GM18511 (cell line): ENCODE results near the gene GCKR.
"Not testable (repeated sequence)": the region's sequence is repeated elsewhere in the genome, so short reads cannot be mapped to it uniquely, and the experiment has no call there.

Source experiments
- ATAC-seq: cut with Tn5 transposase; IDR thresholded peaks from one replicate; pipeline ENCODE4 v1.9.1; 2021; ENCODE audit warnings: mild to moderate bottlenecking, moderate library complexity; ENCODE audit not compliant: unreplicated experiment

Gene GCKR

GRCh38 chr2:27507293-27507692 lies 10.7 kb downstream of the GCKR start:
- no peak for ATAC-seq

GRCh38 chr2:27509326-27509725 lies 12.7 kb downstream of the GCKR start:
- no peak for ATAC-seq

DNA sequence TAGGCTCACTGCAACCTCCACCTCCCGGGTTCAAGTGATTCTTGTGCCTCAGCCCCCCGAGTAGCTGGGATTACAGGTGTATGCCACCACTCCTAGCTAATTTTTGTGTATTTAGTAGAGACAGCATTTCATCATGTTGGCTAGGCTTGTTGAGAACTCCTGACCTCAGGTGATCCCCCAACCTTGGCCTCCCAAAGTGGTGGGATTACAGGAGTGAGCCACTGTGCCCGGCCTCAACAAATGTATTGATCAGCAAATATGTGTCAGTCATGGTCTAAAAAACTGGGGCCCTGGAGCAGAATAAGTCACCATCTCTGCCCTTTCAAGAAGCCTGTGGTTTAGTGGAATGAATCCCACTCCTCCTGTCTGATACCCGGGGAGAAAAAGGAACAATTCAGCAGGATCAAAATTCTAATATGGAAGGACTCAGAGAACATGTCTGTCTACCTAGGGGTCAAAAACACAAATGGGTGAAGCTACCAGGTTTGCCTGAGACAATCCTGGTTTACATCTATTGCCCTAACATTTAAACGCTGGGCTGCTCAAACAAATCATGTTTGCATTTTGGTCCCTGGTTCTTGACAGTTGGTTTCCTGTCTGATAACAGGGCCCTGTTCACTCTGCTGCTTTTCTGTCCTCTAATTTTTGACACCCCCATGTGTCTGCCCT lies 21.6 kb downstream of the GCKR start:
- no peak for ATAC-seq

DNA sequence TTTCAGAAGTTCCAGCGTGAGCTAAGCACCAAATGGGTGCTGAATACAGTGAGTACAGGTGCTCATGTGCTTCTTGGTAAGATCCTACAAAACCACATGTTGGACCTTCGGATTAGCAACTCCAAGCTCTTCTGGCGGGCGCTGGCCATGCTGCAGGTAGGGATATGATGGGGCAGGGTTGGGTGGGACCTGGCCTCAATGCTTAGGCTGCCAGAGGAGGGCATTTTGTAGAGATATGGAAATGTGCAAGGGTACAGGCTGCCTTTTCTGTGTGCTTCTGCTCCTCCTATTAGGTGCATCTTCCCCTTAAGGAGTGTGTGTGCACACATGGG lies 22.1 kb downstream of the GCKR start:
- no peak for ATAC-seq

DNA sequence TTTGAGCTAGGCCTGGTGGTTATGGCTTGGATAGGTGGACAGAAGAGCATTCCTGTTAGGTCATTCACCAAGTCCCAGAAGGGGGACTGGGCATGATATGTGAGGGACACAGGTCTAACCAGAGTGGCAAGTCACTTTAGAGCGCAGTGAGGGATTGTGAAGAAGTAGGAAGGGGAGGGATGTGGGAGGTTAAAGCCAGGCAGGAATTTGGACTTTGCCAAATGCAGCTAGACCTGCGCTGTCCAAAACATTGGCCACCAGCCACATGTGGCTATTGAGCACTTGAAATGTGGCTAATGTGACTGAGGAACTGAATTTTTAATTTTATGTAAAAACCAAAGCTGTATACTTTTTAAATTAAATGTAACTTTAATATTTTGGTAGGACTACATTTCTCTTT lies 23.7 kb downstream of the GCKR start:
- no peak for ATAC-seq

DNA sequence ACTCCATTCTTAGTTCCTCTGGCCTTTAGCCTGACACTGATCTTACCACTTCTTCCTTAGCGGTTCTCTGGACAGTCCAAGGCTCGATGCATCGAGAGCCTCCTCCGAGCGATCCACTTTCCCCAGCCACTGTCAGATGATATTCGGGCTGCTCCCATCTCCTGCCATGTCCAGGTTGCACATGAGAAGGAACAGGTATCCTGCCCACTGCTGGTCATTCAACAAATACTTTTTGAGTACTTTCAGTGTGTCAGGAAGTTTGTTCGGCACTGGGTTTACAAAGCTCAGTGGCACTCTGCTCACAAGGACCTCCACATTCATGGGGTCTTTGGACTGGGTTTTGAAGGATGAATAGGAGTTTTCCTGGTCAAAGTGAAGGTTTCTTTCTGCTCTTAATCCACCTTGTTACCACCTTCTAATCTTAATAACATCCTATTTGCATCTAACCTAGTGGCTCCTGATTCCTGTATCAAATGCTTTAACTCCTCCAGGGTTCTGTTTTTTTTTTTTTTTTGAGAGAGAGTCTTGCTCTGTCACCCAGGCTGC lies 25.8 kb downstream of the GCKR start:
- ATAC-seq, result no peak

DNA sequence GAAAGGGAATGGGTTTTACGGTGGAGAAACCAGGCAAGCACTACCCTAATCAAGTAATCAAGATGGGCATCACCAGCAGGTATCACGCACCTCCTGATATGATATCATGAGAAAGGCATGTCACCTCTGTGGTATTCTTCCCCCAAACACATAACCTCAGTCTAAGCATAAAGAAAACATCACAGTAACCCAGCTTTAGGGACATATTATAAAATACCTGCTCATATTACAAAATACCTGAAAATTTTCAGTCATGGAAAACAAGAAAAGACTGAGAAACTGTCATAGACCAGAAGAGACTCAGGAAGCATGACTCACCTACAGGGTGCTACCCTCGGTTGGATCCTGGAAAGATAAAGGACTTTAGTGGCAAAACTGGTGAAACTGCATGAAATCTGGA lies 30.5 kb downstream of the GCKR start:
- ATAC-seq, result no peak

- ATAC-seq, result no peak
Observed at GRCh38 chr2:27531983-27532382, 35.3 kb downstream of the GCKR start.

GRCh38 chr2:27537287-27537686 lies 40.6 kb downstream of the GCKR start:
- no peak for ATAC-seq

DNA sequence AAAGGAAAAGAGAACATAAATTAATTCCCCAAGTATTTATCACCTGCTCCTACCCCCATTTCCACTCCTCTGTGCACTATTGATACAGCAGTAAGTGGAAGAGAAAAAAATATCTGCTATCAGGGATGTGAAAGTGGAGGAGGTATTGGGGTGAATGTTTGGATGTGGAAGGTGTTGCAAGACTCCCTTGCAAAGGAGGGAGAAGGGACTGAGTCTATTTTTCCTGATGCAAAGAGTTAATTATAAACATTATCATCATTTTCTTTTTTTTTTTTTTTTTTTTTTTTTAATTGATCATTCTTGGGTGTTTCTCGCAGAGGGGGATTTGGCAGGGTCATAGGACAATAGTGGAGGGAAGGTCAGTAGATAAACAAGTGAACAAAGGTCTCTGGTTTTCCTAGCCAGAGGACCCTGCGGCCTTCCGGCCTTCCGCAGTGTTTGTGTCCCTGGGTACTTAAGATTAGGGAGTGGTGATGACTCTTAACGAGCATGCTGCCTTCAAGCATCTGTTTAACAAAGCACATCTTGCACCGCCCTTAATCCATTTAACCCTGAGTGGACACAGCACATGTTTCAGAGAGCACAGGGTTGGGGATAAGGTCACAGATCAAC lies 42.3 kb downstream of the GCKR start:
- not testable (repeated sequence) for ATAC-seq

DNA sequence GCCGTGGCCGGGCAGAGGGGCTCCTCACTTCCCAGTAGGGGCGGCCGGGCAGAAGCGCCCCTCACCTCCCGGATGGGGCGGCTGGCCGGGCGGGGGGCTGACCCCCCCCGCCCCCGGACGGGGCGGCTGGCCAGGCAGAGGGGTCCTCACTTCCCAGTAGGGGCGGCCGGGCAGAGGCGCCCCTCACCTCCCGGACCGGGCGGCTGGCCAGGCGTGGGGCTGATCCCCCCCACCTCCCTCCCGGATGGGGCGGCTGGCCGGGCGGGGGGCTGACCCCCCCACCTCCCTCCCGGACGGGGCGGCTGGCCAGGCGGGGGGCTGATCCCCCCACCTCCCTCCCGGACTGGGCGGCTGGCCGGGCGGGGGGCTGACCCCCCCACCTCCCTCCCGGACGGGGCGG lies 43.0 kb downstream of the GCKR start:
- ATAC-seq, result not testable (repeated sequence)

GRCh38 chr2:27544143-27544821 lies 47.6 kb downstream of the GCKR start:
- no peak for ATAC-seq

- ATAC-seq, result no peak
Observed at GRCh38 chr2:27545348-27546141, 48.9 kb downstream of the GCKR start.

GRCh38 chr2:27549303-27549702 lies 52.7 kb downstream of the GCKR start:
- ATAC-seq, result no peak

DNA sequence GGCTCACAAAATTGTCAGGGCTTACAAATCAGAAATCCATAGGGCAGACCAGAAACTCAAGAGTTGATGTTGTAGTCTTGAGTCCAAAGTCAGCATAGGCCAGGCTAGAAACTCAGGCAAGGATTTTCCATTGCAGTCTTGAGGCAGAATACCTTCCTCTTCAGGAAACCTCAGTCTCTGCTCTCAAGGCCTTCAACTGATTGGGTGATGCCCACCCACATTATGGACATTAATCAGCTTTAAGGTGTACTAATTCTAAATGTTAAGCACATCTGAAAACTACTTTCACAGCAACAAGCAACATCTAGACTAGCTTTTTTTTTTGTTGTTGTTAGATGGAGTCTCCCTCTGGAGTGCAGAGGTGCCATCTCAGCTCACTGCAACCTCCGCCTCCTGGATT lies 54.9 kb downstream of the GCKR start:
- ATAC-seq, result no peak

GRCh38 chr2:27552941-27553340 lies 56.3 kb downstream of the GCKR start:
- ATAC-seq, result no peak

DNA sequence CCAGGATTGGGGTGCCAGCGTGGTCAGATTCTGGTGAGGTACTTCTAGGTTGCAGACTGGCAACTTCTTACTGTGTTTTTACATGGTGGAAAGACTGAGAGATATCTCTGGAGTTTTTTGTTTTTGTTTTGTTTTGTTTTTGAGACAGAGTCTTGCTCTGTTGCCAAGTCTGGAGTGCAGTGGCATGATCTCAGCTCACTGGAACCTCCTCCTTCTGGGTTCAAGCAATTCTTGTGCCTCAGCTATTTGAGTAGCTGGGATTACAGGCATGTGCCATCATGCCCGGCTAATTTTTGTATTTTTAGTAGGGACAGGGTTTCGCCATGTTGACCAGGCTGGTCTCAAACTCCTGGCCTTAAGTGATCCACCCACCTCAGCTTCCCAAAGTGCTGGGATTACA lies 57.8 kb downstream of the GCKR start:
- not testable (repeated sequence) for ATAC-seq

DNA sequence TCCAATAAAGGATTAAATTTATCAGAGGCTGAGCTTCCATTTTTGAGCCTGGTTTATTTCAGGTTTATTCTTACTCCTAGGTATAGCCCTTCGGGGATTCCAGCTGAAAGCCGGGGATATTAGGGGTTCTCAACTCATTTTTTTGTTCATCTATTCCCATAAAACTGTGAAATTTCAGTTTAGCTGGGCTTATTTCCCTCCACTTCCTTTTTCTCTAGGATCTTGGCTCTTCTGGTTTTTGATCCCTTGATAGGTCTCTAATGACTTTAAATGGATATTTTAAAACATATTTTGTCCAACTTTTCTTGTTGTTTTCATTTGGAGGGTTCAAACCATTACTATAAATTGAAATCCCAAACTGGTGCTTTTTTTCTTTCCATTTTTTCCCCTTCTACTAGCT lies 62.6 kb downstream of the GCKR start:
- ATAC-seq, result no peak

DNA sequence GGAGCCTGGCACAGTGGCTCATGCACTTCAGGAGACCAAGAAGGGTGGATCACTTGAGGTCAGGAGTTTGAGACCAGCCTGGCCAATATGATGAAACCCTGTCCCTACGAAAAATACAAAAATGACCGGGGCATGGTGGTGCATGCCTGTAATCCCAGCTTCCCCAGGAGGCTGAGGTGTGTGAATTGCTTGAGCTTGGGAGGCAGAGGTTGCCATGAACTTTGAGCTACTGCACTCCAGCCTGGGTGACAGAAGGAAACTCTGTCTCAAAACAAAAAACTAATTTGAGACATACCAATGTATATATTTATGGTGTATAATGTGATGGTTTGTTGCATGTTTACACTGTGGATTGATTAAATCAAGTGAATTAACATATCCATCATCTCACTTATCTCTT lies 64.4 kb downstream of the GCKR start:
- no peak for ATAC-seq

- no peak for ATAC-seq
Observed at GRCh38 chr2:27566628-27567027, 70.0 kb downstream of the GCKR start.

DNA sequence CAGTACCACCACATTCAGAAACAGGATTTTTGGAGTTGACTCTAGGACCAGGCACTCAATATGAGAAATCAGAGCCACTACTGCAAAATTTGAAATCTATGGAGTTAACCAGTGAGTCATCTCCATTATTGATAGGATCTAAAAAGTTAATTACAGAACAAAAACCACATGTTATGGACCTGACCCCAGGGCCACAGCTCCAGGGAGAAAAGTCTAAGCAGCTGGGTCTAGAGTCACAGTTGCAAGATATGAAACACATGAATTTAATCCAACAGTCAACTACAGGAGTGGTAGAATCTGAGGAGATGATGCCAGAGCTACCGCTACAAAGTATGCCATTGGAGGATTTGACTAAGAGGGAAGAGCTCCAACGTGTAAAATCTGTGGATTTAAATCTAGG lies 72.8 kb downstream of the GCKR start:
- no peak for ATAC-seq
